Measurements from ENCODE around the gene WIPF3. TPM values are rescaled to one million over a fixed set of nuclear protein-coding genes. Genes with fewer than 3 reads are reported as not detected.
"Not testable (repeated sequence)": the region's sequence is repeated elsewhere in the genome, so short reads cannot be mapped to it uniquely, and the experiment has no call there.

WIPF3 gene
- total RNA-seq, 1 experiment from 2014 or later = not detected

- DNase-seq (ENCODE audit: low read depth) = no peak
Observed at GRCh38 chr7:29950480-29950879, 144.2 kb downstream of the WIPF3 start.

- no peak for DNase-seq (ENCODE audit: low read depth)
Observed at GRCh38 chr7:29951206-29951605, 144.9 kb downstream of the WIPF3 start.

GRCh38 chr7:29953726-29954347 lies 147.5 kb downstream of the WIPF3 start:
- DNase-seq (ENCODE audit: low read depth) = no peak

- no peak for DNase-seq (ENCODE audit: low read depth)
Observed at GRCh38 chr7:29955075-29955792, 148.9 kb downstream of the WIPF3 start.

- DNase-seq (ENCODE audit: low read depth) = no peak
Observed at GRCh38 chr7:29955799-29956486, 149.6 kb downstream of the WIPF3 start.

GRCh38 chr7:29956487-29956836 lies 150.2 kb downstream of the WIPF3 start:
- no peak for DNase-seq (ENCODE audit: low read depth)

GRCh38 chr7:29957521-29958310 lies 151.4 kb downstream of the WIPF3 start:
- DNase-seq (ENCODE audit: low read depth) = no peak

GRCh38 chr7:29958667-29959358 lies 152.5 kb downstream of the WIPF3 start:
- DNase-seq (ENCODE audit: low read depth) = no peak

- DNase-seq (ENCODE audit: low read depth) = not testable (repeated sequence)
Observed at GRCh38 chr7:29961611-29962010, 155.3 kb downstream of the WIPF3 start.

GRCh38 chr7:29962035-29962434 lies 155.7 kb downstream of the WIPF3 start:
- no peak for DNase-seq (ENCODE audit: low read depth)

- DNase-seq (ENCODE audit: low read depth) = no peak
Observed at GRCh38 chr7:29965030-29965429, 158.7 kb downstream of the WIPF3 start.

Other genes starting within 250 kb of the WIPF3 start
- not detected in 2 replicates for gene PRR15, start 242.7 kb upstream of the WIPF3 start, total RNA-seq (2014; rRNA removed)
- gene SCRN1, start 183.3 kb downstream of the WIPF3 start, total RNA-seq (2014; rRNA removed) = 149 and 157 TPM in 2 replicates
- 24.6 and 28.9 TPM in 2 replicates for gene FKBP14, start 220.2 kb downstream of the WIPF3 start, total RNA-seq (2014; rRNA removed)
- gene PLEKHA8, start 221.9 kb downstream of the WIPF3 start, total RNA-seq (2014; rRNA removed) = 10.6 and 11.3 TPM in 2 replicates

All from LHCN-M2 (cell line).